Activated naive CD8-positive, alpha-beta T cell (primary cell): ENCODE measurements around the gene TRO.

ENCODE experiments used
- H3K27ac Mint-ChIP-seq: one replicate; pipeline ENCODE4 v1.8.0; 2021; ENCODE audit warnings: mixed read lengths
- H3K27me3 Mint-ChIP-seq: one replicate; pipeline ENCODE4 v1.8.0; 2021; ENCODE audit warnings: mixed read lengths
- H3K36me3 Mint-ChIP-seq: one replicate; pipeline ENCODE4 v1.8.0; 2021; ENCODE audit warnings: mixed read lengths
- H3K4me1 Mint-ChIP-seq: one replicate; pipeline ENCODE4 v1.8.0; 2021; ENCODE audit warnings: low read depth, mixed read lengths
- H3K4me3 Mint-ChIP-seq: one replicate; pipeline ENCODE4 v1.8.0; 2021; ENCODE audit warnings: mild to moderate bottlenecking, mixed read lengths
- H3K9me3 Mint-ChIP-seq: one replicate; pipeline ENCODE4 v1.8.0; 2021; ENCODE audit warnings: low read depth, mixed read lengths

Gene TRO

GRCh38 chrX:54934058-54934457 lies 13.4 kb downstream of the TRO start:
- H3K4me3 Mint-ChIP-seq, result no peak overlapping the region
- no peaks in the 10 kb centered on the region for H3K9me3 Mint-ChIP-seq
- H3K27me3 Mint-ChIP-seq, result no peaks in the 10 kb centered on the region
- no peaks in the 10 kb centered on the region for H3K4me1 Mint-ChIP-seq
- no peaks in the 10 kb centered on the region for H3K36me3 Mint-ChIP-seq
- no peak overlapping the region for H3K27ac Mint-ChIP-seq

DNA sequence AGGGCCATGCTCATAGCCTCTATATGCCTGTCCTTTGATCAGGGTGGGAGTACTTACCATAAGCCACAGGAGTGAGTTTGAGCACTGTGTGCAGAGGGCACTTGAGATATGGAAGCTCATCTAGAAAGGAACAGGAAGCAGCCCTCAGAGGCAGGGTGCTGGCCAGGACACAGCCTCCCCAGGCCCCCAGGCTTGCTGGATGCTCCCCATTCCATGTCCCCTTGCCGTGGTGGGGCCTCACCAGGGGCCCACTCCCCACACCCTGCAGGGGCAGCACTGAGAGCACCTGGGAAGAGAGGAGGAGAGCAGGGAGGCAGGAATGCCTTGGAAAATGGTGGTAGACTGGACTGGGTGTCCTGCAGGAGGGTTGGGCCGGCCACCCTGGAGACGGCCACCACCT lies 14.3 kb downstream of the TRO start:
- no peak overlapping the region for H3K27ac Mint-ChIP-seq

GRCh38 chrX:54935306-54935705 lies 14.7 kb downstream of the TRO start:
- H3K4me1 Mint-ChIP-seq, result no peaks in the 10 kb centered on the region
- H3K4me3 Mint-ChIP-seq, result no peak overlapping the region
- no peaks in the 10 kb centered on the region for H3K9me3 Mint-ChIP-seq
- no peak overlapping the region for H3K27ac Mint-ChIP-seq
- no peaks in the 10 kb centered on the region for H3K27me3 Mint-ChIP-seq
- no peaks in the 10 kb centered on the region for H3K36me3 Mint-ChIP-seq

More for the DNA sequence above, 14.3 kb downstream of the TRO start:
- H3K27me3 Mint-ChIP-seq, result no peaks in the 10 kb centered on the region
- no peak overlapping the region for H3K4me3 Mint-ChIP-seq
- H3K4me1 Mint-ChIP-seq, result no peaks in the 10 kb centered on the region
- H3K36me3 Mint-ChIP-seq, result no peaks in the 10 kb centered on the region
- H3K9me3 Mint-ChIP-seq, result no peaks in the 10 kb centered on the region

- Mint-ChIP-seq H3K27ac (no peak overlapping the region), H3K9me3 (no peaks in the 10 kb centered on the region), H3K27me3 (no peaks in the 10 kb centered on the region), H3K4me3 (no peak overlapping the region), H3K36me3 (no peaks in the 10 kb centered on the region), H3K4me1 (no peaks in the 10 kb centered on the region)
These were observed 16.8 kb downstream of the TRO start for GRCh38 chrX:54937416-54937815.

- no peaks in the 10 kb centered on the region for H3K9me3 Mint-ChIP-seq
- no peaks in the 10 kb centered on the region for H3K4me1 Mint-ChIP-seq
- no peaks in the 10 kb centered on the region for H3K36me3 Mint-ChIP-seq
- H3K27me3 Mint-ChIP-seq, result no peaks in the 10 kb centered on the region
- H3K4me3 Mint-ChIP-seq, result no peak overlapping the region
- no peak overlapping the region for H3K27ac Mint-ChIP-seq
These were observed 24.2 kb downstream of the TRO start for GRCh38 chrX:54944816-54945215.

GRCh38 chrX:54945224-54945623 lies 24.6 kb downstream of the TRO start:
- Mint-ChIP-seq H3K4me1 (no peaks in the 10 kb centered on the region), H3K27me3 (no peaks in the 10 kb centered on the region), H3K4me3 (no peak overlapping the region), H3K36me3 (no peaks in the 10 kb centered on the region), H3K27ac (no peak overlapping the region), H3K9me3 (no peaks in the 10 kb centered on the region)

DNA sequence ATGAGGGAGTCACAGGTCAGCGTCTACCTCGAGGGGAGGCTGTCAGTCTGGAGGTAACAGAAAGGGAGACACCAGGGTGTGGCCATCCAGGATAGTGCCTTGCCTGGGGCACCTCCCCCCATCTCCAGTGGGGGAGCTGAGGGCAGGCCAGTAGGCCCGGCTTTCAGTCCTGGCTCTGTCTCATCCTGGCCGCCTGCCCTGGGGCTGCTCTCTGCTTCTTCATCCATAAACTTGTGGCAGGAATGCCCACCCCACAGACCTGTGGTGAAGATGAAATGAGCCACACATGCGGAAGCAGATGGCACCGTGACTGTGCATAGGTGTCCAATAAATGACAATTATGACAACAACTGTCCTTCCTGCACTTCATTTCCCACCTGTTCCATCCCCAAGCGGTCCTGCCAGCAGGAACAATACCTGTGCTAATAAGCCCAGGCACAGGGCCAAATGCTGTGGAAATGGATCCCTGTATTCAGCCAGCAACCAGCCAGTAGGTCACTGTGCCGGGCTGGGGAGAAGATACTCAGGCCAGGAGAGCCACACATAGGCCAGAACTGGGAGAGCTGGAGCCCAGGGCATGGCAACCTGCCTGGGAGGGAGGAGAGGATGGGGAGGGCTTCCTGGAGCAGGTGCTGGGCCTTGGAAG lies 30.2 kb downstream of the TRO start:
- H3K9me3 Mint-ChIP-seq, result no peaks in the 10 kb centered on the region
- no peaks in the 10 kb centered on the region for H3K4me1 Mint-ChIP-seq
- H3K4me3 Mint-ChIP-seq, result no peak overlapping the region
- H3K36me3 Mint-ChIP-seq, result peaks cover 2% of the 10 kb centered on the region
- no peak overlapping the region for H3K27ac Mint-ChIP-seq
- H3K27me3 Mint-ChIP-seq, result no peaks in the 10 kb centered on the region

GRCh38 chrX:54961750-54962149 lies 41.1 kb downstream of the TRO start:
- Mint-ChIP-seq H3K27me3 (no peaks in the 10 kb centered on the region), H3K4me3 (no peak overlapping the region), H3K9me3 (no peaks in the 10 kb centered on the region), H3K4me1 (peaks cover 35% of the 10 kb centered on the region), H3K36me3 (peaks cover 2% of the 10 kb centered on the region), H3K27ac (no peak overlapping the region)

- Mint-ChIP-seq H3K4me3 (peak overlapping the region; percentile 61), H3K27ac (peak overlapping the region; percentile 22), H3K9me3 (no peaks in the 10 kb centered on the region), H3K4me1 (peaks cover 39% of the 10 kb centered on the region), H3K27me3 (no peaks in the 10 kb centered on the region), H3K36me3 (peaks cover 2% of the 10 kb centered on the region)
These were observed 44.3 kb downstream of the TRO start for GRCh38 chrX:54964766-54965497.

- Mint-ChIP-seq H3K9me3 (no peaks in the 10 kb centered on the region), H3K27ac (no peak overlapping the region), H3K36me3 (peaks cover 2% of the 10 kb centered on the region), H3K4me3 (no peak overlapping the region), H3K4me1 (no peaks in the 10 kb centered on the region), H3K27me3 (no peaks in the 10 kb centered on the region)
These were observed 56.8 kb downstream of the TRO start for GRCh38 chrX:54977387-54977786.

DNA sequence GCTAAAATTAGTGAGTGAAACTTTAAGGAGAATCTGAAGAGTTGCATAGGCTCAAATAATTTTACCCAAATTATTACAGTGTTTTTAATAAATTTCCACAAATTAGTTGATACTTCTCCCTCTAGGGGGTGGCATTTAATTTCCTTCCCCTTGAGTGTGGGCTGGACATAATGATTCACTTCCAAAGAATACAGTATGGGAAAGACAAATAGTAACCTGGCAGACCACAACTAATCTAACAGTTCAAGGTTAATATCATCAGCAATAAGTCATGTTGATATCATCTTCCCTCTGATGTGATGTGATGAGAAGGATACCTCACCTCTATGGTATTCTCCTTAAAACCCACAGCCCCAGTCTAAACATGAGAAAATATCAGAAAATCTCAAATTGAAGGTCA lies 57.8 kb downstream of the TRO start:
- Mint-ChIP-seq H3K4me3 (no peak overlapping the region), H3K27me3 (no peaks in the 10 kb centered on the region), H3K9me3 (no peaks in the 10 kb centered on the region), H3K4me1 (no peaks in the 10 kb centered on the region), H3K36me3 (peaks cover 2% of the 10 kb centered on the region), H3K27ac (no peak overlapping the region)

DNA sequence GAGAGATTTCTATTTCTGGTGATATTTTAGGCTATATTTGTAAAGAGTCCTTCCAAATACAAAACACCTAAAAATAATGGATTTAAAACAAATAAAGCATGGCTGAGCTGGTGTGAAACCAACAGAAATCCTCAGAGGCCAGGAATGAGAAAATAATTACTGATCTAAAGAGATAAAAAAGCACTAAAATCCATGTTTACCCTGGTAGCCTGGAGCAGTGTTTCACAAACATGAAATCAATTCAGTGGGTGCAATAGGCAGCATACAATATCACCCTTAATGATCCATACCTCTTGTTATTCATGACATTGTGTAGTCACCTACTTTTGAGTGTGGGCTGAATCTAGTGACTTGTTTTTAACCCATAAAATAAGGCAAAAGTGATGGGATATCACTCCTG lies 58.8 kb downstream of the TRO start:
- no peak overlapping the region for H3K4me3 Mint-ChIP-seq
- H3K4me1 Mint-ChIP-seq, result no peaks in the 10 kb centered on the region
- H3K36me3 Mint-ChIP-seq, result peaks cover 2% of the 10 kb centered on the region
- H3K9me3 Mint-ChIP-seq, result no peaks in the 10 kb centered on the region
- H3K27ac Mint-ChIP-seq, result no peak overlapping the region
- no peaks in the 10 kb centered on the region for H3K27me3 Mint-ChIP-seq

DNA sequence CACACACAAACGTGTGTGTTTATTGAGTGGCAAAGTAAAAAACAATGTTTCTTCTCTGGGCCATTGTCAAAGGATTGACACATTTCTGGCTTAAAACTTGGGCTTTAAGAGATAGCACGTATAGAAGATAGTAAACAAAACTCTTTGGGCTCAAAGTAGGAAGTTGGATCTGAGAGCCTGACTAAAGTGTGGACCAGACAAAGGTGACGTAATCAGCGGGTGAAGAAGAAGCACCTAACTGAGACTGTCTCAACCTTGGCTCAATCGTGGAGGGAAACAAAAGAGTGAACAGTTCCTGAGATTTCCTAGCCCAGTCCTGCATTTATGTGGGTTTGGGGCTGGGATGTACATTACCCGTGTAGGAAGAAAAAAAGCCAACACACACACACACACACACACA lies 59.7 kb downstream of the TRO start:
- H3K36me3 Mint-ChIP-seq, result peaks cover 2% of the 10 kb centered on the region
- H3K9me3 Mint-ChIP-seq, result no peaks in the 10 kb centered on the region
- no peak overlapping the region for H3K27ac Mint-ChIP-seq
- H3K4me1 Mint-ChIP-seq, result no peaks in the 10 kb centered on the region
- no peaks in the 10 kb centered on the region for H3K27me3 Mint-ChIP-seq
- H3K4me3 Mint-ChIP-seq, result no peak overlapping the region
